Muscle of back (tissue), 13 donors: ENCODE data around the gene PSMB8. TPM values are rescaled to one million over a fixed set of nuclear protein-coding genes. Genes with fewer than 3 reads are reported as not detected.
"Not testable (repeated sequence)": the region's sequence is repeated elsewhere in the genome, so short reads cannot be mapped to it uniquely, and the experiment has no call there.

Experiments used
- DNase-seq, 3 donors: peaks; one replicate each; pipeline versions ENCODE4 v3.0.0 to v3.0.0-alpha.2; 2013
- long read RNA-seq, 9 donors: transcript quantifications; one replicate each; lab custom pipeline, GENCODE V29; 2026
- polyA plus RNA-seq, 10 donors: library from polyadenylated mRNA; unstranded; fragments of 120-200 nt; gene quantifications; one replicate each; pipeline ENCODE4 v1.2.1, GENCODE V29; 2013; ENCODE audit not compliant: insufficient read length in 10 of 10

Gene PSMB8
- 10 to 100 TPM; 12.0 to 20.3 (median 14.7) TPM for polyA plus RNA-seq
- long read RNA-seq, donor 1, transcript PSMB8-202 (6 exons, 1,124 nt) = major isoform, 12 of 17 reads
- long read RNA-seq, donor 1, transcript PSMB8-205 (2 exons, 835 nt) = minor isoform, 5 of 17 reads
- long read RNA-seq, donor 1, partial matches to known transcripts = 0 of 17 reads
- long read RNA-seq, donor 1, other reads (novel, unspliced or antisense) = 0 of 17 reads
- long read RNA-seq, donor 2, partial matches to known transcripts = 0 of 6 reads
- long read RNA-seq, donor 2, other reads (novel, unspliced or antisense) = 0 of 6 reads
- long read RNA-seq, donor 3 = 0 reads
- long read RNA-seq, donor 4, transcript PSMB8-202 (6 exons, 1,124 nt) = major isoform, 5 of 9 reads
- long read RNA-seq, donor 4, partial matches to known transcripts = 0 of 9 reads
- long read RNA-seq, donor 4, other reads (novel, unspliced or antisense) = 0 of 9 reads
- long read RNA-seq, donor 5, transcript PSMB8-202 (6 exons, 1,124 nt) = major isoform, 6 of 13 reads
- long read RNA-seq, donor 5, partial matches to known transcripts = 0 of 13 reads
- long read RNA-seq, donor 5, other reads (novel, unspliced or antisense) = 0 of 13 reads
- long read RNA-seq, donor 6, transcript PSMB8-202 (6 exons, 1,124 nt) = major isoform, 10 of 20 reads
- long read RNA-seq, donor 6, transcript PSMB8-205 (2 exons, 835 nt) = minor isoform, 7 of 20 reads
- long read RNA-seq, donor 6, partial matches to known transcripts = 0 of 20 reads
- long read RNA-seq, donor 6, other reads (novel, unspliced or antisense) = 0 of 20 reads
- long read RNA-seq, donor 7, transcript PSMB8-202 (6 exons, 1,124 nt) = major isoform, 7 of 11 reads
- long read RNA-seq, donor 7, partial matches to known transcripts = 0 of 11 reads
- long read RNA-seq, donor 7, other reads (novel, unspliced or antisense) = 0 of 11 reads
- long read RNA-seq, donor 8, transcript PSMB8-202 (6 exons, 1,124 nt) = major isoform, 8 of 9 reads
- long read RNA-seq, donor 8, partial matches to known transcripts = 0 of 9 reads
- long read RNA-seq, donor 8, other reads (novel, unspliced or antisense) = 0 of 9 reads
- long read RNA-seq, donor 9, partial matches to known transcripts = 0 of 2 reads
- long read RNA-seq, donor 9, other reads (novel, unspliced or antisense) = 0 of 2 reads

DNA sequence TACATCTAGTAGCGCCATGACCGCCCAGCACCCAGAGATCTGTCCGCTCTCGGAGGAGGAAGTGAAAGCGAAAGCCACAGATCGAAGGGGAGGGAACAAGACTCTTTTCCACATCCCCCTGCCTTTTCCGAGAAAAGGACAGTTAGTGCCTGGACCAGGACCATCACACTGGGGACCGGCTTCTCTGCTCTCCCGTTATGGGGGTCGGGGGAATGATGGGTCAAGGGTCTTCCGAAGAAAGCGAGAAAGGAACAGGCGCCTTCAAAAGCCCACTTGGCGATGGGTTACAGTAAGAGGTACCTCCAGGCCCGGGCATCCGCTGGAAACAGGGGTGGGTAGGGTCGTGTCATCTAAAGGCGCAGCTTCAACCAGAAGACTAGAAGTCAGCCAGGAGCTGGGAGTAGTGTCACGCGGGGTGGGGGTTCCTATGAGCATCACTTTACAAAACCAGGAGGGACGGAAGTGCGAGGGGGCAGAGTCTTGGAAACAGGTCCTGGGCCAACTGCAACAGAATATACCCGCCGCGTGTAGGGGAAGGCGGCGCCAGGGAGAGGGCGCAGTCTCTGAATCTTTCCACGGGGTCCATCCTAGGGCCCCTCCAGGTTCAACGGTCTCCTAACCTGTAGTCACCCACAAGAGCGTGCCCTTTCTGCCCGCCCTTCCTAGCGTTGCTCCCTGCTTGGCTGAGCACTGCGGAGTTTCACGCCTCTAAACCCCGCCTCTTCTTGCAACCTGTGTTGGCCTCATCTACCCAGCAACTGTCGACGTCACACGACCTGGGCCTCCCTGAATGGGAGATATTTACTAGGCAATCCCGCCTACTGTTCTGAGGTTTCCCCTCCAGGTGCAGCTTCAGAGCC is at the start of gene PSMB8:
Gene PSMB8, minus strand, starts transcription at position 69 of the 860 bp plus-strand sequence. Its CDS starts 51 bp downstream, at position 18.
- peak; percentile 93 to 97 (median 95) for DNase-seq

DNA sequence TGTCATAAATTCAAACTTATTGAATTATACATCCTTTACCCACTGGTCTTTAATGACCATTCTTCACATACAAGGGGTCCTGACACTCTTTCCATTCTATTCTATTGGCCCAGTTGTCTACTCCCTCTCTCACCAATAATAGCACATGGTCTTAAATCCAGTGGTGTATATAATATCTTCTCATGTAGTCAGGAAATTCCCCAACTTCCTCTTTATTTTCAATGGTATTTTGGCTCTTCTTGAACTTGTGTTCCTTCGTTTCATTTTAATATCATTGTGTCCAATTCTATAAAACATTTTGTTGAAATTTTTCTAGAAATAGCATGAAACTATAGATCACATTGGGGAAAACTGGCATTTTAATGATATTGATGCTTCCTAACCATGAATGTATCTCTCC is 47.0 kb upstream of the PSMB8 start:
- DNase-seq = no peak

DNA sequence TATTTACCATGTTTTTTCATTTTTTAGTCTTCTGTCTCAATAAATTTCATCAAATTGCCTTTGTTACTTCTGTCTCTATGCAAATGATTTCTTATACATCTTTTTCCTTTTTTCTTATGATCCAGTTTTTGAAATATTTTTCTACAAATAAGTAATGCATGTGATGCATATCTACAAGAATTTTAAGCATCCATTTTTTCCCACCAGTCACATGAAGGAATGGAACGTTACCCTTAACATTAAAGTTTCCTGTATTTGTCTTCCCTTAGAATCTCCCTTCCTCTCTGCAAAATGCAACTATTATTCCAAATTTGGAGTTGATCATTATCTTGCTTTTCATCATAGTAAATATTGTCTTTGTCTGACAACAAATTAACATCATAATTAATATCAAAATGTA is 45.7 kb upstream of the PSMB8 start:
- DNase-seq = no peak

DNA sequence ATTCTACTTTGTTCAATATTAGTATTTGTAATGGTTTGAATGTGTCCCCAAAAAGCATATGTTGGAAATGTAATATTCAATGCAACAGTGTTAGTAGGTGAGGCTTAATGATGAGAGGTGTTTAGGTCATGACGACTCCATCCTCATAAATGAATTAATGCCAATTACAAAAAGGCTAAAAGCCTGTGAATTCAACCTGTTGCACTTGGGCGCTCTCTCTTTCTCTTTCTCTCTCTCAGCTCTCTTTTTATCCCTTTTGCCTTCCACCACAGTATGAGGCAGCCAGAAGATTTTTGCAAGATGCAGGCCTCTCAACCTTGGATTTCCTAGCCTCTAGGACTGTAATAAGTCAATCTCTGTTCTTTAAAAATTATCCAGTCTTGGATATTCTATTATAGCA is 44.7 kb upstream of the PSMB8 start:
- DNase-seq = no peak

DNA sequence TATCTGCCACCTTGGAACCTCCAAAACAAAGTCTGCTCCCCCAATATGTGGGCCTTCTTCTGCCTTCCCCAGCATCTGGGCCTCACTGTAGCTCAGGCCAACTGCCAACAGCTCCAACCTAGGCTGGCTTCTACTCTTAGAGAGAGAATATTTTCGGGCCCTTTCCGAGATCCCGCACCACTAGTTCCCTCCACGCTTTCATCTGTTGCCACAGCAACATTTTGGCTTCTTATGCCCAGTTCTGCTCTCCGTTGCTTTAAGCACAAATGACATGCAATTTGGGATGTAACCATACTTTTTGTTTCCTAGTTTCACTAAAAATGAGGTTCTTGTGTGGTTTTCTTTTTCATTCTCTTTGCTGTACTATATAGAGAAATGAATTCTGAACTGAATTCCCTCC is 43.8 kb upstream of the PSMB8 start:
- no peak for DNase-seq

DNA sequence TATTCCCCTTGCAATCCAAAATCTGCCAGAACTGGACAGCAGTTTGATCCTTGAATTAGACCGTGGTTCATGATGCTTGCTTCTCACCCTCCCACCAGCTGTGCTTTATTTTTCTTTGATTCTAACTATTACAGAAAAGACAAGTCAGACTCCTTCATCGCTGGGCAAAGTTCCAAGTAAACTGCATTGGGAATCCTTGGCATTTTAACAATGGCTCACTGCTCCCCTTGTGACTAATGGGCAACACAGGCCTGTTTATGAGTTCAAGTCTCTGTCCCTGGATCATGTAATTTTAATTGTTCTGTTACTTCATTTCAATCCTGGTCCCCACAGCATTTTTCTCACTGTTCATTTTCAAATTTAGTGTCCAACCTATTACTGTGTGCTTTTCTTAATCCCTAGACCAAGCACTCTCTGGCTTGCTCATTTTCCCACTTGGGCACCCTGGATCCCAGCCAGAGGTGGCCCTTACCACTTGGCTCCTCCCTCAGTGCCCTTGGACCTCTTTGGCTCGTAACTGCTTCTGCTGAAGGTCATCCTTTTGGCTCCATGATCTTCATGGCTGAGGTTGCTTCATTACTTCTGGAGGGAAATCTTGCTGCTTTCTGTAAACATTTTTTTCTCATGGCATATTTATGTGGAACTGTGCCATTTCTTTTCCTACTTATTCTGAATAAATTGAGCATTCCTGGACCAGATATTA is 43.0 kb upstream of the PSMB8 start:
- DNase-seq = peak in 1 of 3 donors; percentile 62

DNA sequence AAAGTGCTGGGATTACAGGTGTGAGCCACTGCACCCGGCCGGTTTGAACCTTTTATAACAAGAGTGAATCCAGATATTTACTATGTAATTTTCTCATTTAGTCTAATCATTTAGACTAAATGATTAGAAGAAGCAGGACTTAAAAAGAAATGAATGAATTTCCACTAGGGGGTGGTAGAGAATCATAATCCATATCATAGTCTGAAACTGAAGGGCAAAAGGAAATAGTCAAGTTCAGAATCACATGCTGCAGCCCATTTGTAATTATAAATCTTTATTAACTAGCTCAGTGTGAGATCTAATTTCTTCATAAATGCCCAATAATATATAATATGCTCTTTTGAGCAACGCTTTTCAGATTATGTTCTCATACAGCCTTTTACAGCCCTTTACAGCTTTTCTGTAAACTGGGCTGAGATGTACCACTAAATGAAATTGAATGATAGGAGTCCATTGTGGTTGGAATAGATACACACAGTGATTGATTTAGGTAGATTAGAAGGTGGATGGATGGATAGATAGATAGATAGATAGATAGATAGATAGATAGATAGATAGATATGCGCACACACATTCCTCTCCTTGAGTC is 41.9 kb upstream of the PSMB8 start:
- DNase-seq = peak; percentile 71 to 80 (median 72)

DNA sequence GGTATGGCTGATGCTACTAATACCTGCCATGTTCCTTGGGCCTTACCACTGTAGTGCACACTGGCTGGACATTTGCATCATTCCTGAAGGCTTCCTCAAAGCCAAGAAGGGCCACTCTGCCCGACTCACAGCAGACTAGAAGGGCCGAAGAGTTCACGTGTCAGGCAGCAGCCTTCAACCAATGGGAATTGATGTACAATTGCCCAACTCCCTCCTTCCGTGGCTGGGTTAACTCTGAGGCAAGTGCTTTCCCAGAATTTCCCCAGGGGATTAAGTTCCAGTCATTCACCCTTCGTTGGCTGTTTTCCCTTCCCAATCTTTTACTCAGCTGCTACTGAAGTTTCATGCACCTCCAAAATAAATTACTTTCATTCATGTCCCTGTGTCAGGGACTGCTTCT is 39.9 kb upstream of the PSMB8 start:
- DNase-seq = peak in 2 of 3 donors; percentile 17 to 22

DNA sequence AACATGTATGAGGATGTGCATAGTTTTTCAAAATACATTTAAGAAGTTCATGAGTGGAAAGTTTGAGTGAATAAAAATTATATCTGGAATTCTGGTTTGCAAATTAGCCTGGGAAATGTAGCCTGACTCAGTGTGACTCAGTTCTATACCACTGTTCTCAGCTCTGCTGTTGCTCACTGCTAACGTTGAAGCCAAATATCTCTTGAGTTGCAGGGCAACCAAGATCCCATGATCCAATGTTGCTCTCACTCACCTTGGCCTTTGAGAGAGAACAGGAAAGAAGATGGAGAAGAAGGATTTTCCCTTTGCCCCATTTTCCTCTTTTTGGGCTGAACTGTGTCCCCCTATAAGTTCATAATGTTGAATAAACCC is 39.0 kb upstream of the PSMB8 start:
- peak in 1 of 3 donors; percentile 36 for DNase-seq

DNA sequence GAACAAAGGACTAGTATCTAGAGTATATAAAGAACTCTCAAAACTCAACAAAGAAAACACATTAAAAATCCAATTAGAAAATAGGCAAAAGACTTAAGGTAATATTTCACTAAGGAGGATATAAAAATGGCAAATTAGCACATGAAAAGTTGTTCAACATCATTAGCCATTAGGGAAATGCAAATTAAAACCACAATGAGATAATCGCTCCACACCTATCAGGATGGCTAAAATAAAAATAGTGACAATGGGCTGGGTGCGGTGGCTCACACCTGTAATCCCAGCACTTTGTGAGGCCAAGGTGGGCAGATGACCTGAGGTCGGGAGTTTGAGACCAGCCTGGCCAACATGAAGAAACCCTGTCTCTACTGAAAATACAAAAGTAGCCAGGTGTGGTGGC is 37.1 kb upstream of the PSMB8 start:
- not testable (repeated sequence) for DNase-seq

DNA sequence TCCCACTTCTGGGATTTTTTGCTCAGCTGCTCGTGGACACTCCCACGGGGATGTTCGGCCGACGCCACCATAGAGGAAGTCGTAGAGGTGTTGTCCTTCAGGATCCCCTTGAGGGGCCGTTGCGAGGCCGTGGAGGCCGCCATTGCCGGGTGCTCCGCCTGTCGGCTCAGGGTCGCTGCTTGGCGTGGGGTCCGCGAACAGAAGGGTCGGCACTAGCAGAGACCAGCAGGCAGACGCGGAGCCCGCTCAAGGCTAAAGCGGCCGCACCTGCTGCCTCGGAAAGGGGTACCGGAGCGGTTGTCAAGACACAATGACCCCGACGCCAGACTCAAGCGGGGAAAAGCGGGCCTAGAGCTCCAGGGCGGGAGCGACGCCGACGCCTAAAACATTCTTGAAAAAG is 35.8 kb upstream of the PSMB8 start:
- DNase-seq = no peak

DNA sequence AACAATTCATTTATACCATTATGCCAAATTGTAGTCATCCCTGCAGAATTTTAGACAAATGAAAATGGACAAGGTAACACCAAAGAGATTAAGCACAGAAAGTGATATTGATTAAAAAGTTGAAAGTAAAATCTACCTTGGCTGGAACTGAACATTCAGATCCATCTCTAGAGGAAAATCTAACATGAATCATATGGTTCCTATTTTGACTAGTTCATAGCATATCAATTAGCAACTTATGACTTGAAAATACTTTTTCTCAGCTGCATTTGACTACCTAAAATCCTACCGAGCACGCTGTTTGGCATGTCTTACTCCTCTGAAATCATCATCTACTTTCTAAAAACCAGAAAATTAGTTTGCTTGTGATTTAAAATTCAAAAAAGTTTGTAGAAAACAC is 32.8 kb upstream of the PSMB8 start:
- DNase-seq = no peak

DNA sequence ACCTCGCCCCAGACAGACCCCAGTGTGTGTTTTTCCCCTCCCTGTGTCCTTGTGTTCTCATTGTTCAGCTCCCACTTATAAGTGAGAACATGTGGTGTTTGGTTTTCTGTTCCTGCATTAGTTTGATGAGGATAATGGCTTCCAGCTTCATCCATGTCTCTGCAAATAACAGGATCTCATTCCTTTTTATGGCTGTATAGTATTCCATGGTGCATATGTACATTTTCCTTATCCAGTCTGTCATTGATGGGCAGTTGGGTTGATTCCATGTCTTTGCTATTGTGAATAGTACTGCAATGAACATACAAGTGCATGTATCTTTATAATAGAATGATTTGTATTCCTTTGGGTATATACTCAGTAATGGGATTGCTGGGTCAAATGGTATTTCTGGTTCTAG is 30.1 kb upstream of the PSMB8 start:
- DNase-seq = not testable (repeated sequence)

DNA sequence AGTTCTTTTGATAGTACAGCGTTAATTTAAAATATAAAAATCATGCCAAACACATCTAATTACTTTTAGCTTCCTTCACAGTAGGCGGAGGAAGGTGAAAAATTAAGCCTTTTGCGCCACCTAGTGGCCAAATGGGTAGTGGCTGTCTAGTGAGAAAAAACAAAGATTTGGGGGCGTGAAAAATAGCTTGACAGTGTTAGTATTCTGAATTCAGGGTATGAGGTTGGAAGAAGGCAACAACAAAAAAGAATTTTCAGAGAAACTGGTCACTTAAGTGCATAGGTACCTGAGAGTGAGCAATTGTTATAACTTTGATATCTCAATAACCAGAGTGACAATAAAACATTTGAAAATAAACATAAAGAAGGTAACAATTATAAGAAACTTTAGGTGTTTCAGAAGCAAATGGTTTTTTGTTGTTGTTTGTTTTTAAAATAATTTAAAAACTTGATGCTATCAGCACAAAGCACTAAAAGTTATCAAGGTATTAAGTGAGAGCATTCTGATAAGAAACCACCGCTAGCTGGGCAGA is 24.5 kb upstream of the PSMB8 start:
- peak; percentile 74 to 88 (median 86) for DNase-seq

DNA sequence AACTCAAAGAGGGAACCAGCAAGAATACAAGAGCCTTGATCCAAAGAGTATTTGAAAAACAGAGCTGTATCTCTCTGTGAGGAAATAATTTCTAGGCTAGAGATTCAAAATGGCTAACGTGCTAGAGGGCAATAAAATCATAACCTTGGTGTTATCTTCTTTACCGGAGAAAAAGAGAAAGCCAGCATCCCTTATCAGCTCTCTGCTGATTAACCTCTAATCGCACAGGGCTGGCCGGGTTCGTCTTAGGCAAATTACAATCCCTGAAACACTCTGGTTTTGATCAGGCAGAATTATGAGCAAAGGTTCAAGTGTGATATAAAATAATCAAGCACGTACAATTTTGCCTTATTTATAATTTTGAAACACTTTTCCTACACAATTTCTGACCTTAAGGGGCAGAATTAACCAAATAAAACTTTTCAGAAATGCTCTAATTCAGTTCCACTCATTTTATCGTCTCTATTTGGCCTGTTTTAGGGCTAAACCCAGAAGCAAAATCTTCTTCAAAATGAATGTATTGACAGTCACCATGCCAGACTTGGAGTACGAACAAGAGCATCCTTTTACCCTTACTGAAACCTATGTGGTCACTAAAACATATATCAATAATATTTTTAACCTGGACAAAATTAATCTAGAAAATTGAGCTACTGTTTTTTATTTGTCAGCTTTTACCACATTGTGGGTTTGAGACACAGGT is 23.9 kb upstream of the PSMB8 start:
- no peak for DNase-seq

DNA sequence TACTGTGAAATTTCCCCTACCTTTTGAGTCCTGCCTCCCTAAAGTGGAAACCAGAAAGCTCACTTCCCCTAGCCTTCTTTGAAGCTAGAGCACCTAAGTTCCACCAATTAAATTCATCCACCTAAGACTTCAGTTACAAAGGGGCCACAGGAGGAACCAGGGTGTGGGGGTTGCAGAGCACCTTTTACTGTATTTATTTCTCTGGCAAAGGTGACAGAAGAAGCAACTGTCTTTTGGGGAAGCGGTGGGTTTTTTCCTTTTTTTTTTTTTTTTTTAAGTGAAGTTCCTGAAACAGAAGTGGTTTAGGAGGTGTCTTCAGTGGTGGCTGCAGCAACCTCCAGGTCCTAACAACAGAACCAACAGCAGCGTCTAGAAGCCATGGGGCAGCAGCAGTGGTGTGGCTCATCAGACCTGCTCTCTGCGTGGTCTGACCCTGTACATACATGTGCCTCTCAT is 23.2 kb upstream of the PSMB8 start:
- no peak for DNase-seq

DNA sequence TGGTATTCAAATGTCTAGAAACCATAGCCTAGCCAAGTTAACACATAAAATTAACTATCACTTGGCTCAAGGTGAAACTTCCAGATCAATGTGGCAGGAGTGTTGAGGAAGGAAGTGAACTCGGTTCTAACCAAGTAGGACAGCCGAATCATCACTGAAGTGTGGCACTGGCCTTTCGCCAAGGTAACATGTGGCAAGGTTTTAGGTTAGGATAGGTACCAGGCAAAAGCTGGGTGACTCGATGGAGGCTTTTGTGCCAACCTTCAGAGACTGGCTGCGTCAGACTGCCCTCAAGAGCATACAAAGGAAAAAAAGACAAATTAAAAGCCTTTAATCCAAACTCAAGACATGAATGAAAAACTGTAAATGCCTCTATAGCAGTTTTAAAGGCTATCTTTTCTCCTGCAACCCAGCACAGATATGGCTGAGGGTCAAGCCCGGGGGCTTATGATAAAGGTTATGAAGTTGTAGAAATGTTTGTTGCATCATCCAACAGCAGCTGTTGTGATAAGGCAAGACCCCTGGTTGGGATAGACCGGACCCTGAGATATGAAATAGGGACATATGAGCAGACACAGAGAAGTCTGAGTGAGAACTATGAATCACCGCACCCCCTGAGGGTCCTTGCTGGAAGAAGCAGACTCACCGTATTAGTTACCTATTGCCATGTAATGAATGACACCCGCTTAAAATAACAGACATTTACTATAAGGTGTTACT is 22.0 kb upstream of the PSMB8 start:
- no peak for DNase-seq

DNA sequence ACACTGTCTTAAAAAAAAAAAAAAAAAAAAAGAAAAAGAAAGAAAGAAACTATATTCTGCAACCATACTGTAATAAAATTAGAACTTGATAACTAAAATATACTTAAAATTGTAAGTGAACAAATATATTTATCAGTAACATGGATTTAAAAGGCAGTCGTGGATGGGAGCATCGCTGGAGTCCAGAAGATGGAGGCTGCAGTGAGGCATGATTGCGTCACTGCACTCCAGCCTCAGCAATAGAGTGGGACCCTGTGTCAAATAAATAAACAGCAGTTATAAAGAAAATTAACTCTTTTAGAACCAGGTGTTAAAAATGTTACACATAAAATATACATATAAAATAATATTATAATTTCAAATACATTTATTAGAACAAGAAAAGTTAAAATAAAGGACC is 18.9 kb upstream of the PSMB8 start:
- no peak for DNase-seq
